ENCODE measurements around the gene ITPA.

Gene ITPA

DNA sequence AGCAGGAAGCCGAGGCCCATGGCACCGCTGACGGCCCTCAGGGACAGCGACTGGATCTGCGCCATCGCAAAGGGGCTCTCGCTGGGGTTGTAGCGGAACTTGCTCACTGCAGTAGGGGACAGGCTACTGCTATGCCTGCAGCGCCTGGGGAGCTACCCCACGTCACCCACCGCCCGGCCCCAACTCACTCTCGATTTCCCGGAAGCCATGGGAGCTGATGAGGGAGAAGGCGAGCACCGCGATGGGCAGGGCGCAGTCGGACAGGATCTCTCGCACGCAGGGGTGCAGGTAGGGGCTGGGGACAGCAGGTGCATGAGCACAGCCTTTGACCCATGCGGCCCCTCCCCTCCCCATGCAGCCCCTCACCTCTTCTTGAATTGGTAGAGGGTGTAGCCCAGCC lies 19.9 kb downstream of the ITPA start:
- DNase-seq: no peak

- no peak for DNase-seq
Measured at GRCh38 chr20:3229798-3230197, 20.5 kb downstream of the ITPA start.

GRCh38 chr20:3231116-3231515 lies 21.8 kb downstream of the ITPA start:
- DNase-seq: no peak

- no peak for DNase-seq
Measured at GRCh38 chr20:3231889-3232588, 22.7 kb downstream of the ITPA start.

- no peak for DNase-seq
Measured at GRCh38 chr20:3233131-3233990, 24.1 kb downstream of the ITPA start.

- DNase-seq: no peak
Measured at GRCh38 chr20:3233991-3234498, 24.7 kb downstream of the ITPA start.

DNA sequence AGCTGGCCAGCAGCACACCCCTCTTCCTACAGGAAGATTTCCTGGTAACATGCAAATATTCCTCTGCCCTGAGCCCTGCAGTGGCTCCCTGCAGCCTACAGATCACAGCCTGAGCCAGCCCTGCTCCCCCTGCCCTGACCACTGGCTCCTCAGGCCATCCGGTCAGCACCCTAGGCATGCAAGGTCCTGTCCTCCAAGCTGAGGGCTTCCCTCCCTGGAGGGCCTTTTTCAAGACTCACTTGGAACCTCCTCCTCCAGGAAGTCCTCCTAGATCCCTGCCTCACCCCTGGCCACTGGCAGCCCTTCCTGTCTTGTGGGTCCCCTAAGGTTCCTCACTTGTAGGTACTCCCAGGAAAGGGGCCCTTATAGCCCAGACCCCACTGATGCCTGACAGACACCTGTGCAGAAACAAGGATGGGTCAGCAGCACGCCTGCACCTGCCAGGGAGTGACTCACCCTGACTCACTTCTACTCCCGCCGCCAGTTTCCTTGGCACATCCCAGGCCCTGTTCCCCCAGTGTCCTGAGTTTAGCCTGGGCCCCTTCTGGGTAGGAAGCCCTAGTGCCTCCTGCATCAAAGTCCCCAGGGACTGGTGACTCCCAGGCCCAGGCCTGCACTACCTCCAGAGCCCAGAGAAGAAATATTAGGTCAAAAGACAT lies 26.5 kb downstream of the ITPA start:
- DNase-seq: no peak

GRCh38 chr20:3237011-3237957 lies 28.0 kb downstream of the ITPA start:
- DNase-seq: no peak

GRCh38 chr20:3237958-3238615 lies 28.8 kb downstream of the ITPA start:
- no peak for DNase-seq

DNA sequence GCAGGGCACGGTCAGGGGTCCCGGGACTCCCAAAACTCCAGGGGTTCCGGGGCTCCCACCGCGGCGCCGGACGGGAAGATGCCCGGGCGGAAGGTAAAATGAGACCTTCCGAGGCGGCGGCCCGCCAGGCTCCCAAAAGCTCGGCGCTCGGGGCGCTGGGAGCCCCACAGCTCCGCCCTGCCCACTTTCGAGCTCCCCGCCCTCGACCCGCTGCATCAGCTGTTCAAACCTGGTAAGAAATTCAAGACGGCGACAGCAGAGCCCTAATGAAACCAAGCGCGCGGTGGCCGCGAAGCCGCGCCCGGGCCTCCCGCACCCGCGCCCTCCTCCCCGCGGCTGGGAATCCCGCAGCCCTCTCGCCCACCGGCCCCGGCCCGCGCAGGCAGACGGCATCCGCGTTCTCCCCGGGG lies 29.3 kb downstream of the ITPA start:
- no peak for DNase-seq

GRCh38 chr20:3239026-3239866 lies 29.9 kb downstream of the ITPA start, which contains the start of gene SLC4A11:
TSS of gene SLC4A11 (minus strand) at chr20:3239190. CDS start at chr20:3239137, 53 bp downstream.
- DNase-seq: peak; percentile 26

DNA sequence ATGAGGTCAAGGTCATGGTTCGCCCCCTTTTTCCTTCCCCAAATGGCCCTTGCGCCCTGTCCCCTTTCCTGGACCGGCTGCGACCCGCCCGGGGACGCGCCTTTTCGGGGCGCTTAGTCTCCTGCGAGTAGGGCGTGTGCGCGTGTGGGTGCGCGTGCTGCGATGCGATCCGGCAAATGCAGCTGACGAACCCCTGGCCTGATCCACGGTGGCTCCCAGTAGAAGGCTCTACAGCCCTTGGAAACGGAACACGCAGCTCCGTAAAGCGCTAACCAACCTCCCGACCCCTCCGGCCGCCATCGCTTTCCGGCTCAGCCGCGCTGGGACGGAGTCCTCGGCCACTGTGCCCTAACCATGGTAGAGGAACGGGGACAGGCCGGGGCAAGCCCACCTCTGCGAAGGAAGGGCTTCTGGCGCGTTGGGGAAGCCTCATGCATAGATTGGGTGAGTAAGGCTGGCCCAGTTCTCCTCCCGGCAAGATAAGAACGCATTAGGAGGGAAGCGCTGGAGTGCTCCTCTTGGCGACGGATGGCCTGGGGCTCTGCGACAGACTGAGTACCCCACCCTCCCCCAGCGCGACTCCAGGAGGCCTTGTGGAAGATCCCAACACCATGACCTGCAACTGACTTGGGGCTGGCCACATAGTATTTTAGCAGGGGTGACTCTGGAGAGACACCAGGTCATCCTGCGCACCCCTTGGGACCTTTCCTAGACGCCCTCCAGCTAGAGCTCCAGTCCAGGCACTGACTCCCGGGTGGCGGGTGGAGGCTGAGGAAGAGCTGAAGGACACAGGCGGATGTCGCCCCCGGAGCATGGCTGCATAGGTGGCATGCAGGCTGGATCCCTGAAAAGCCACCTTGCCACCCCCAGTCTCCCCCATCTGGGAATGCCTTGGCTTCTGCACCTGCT lies 30.8 kb downstream of the ITPA start:
- DNase-seq: peak; percentile 27

- no peak for DNase-seq
Measured at GRCh38 chr20:3240776-3241363, 31.6 kb downstream of the ITPA start.

DNA sequence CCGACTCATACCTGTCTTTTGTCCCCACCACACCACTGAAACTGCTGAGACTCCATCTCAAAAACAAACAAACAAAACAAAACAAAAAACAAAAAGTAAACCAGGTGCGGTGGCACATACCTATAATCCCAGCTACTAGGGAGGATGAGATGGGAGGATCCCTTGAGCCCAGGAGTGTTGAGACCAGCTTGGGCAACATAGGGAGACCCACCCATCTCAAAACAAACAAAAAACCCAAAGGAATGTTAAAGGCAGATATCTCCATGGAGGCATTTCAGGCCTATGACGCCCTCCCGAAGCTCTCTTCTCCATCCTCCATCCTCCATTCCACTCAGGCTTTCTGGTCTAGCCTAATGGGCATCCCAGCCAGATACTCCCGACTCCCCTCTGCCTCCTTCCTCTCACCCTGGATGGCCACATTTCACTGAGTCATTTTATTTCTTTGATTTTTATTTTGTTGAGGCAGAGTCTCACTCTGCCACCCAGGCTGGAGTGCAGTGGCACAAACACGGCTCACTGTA lies 32.9 kb downstream of the ITPA start:
- no peak for DNase-seq

DNA sequence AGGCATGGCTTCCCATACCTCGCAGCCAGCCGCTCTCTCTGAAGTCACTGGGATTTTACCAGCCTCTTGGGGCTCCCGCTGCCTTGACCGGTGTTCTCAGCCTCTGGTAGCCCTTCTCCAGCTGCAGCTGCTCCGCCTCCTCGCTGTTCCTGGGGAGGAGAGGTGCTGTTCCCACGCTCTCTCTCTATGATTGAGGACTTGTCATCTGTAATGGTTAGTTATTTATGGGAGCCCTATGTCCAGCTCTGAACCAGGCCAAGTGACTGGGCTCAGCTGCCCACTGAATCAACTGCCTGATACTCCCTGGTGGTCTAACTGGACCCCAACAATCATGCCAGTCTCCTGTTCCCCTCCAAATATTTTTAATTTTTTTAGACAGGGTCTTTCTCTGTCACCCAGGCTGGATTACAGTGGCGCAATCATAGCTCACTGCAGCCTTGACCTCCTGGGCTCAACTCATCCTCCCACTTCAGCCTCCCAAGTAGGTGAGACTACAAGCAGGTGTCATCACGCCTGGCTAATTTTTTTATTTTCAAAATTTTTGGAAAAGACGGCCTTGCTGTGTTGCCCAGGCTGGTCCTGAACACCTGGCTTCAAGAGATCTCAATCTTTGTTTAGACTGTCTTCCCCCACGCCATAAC lies 34.5 kb downstream of the ITPA start:
- DNase-seq: no peak

GRCh38 chr20:3244613-3245012 lies 35.3 kb downstream of the ITPA start:
- no peak for DNase-seq

GRCh38 chr20:3245156-3245555 lies 35.9 kb downstream of the ITPA start:
- DNase-seq: no peak

DNA sequence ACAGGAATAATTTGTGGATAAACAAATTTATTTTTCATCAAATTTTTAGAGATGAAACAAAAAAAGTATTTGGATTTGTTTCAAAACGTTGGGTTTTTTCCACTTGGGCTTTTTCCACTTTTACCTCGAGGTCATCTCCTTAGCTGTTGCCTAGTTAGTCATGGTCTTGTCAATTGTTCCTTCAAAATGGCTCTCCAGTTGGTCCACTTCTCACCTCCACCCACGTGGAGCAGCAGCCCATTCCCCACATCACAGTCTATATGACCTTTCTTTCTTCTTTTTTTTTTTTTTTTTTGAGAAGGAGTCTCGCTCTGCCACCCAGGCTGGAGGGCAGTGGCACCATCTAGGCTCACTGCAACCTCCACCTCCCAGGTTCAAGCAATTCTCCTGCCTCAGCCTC lies 36.4 kb downstream of the ITPA start:
- no peak for DNase-seq

All from DMS79 treated with DMSO at 0.1 percent for 48 hours (cell line).